DMS153 treated with DMSO at 0.1 percent for 48 hours (cell line): ENCODE data around the gene DLK1.

ENCODE experiments used
- DNase-seq: peaks from one replicate; lab custom pipeline; 2025; ENCODE audit not compliant: unreplicated experiment; lab: John Stamatoyannopoulos, UW

Gene DLK1

GRCh38 chr14:100726550-100727085 lies at the start of gene DLK1:
DLK1 (plus strand) TSS chr14:100726892; CDS start chr14:100727069, 177 bp downstream.
- no peak for DNase-seq

GRCh38 chr14:100677152-100677551 lies 49.5 kb upstream of the DLK1 start:
- DNase-seq, result no peak

DNA sequence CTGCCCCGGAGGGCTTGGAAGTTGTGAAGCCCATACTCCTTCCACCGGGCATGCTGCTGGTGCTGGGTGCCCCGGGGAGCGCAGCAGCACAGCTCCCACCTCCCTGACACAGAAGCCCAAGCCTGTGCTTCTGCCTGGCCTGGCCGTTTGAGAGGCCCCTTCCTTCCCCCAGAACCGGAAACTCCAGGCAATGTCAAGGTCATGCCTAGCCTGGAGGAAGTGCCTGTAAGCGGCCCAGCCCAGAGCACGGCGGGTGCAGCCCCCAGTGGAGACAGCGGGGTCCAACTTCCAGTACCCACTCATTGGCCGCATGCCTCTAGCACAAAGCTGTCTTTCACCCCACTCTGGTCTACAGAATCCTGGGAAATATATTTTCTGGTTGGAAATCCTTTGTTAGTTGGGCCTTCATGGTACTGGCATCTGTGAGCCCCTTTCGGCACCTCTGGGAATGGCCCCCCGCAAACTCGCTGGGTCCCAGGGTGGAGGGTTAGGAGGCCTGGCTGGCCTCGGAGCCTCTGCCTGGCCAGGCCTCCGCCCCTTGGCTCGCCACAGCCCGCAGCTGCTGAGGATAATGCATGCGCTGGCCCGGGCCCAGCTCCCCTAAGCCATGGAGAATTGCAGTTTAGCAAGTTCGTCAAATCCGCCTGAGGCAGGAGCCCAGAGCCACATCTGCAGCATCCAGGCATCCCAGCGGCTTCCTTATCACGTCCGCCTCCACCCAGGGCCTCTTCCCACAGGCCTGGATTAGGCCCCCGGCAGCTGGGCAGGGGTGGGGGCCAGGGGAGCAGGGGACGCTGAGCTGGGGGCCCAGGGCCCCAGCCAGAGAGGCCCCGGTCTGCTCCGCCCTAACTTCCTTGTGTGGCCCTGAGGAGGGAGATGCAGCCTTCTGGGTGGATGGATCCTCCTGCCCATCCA lies 48.9 kb upstream of the DLK1 start:
- no peak for DNase-seq

- no peak for DNase-seq
Measured at GRCh38 chr14:100678469-100678828, 48.2 kb upstream of the DLK1 start.

- no peak for DNase-seq
Measured at GRCh38 chr14:100679153-100679552, 47.5 kb upstream of the DLK1 start.

DNA sequence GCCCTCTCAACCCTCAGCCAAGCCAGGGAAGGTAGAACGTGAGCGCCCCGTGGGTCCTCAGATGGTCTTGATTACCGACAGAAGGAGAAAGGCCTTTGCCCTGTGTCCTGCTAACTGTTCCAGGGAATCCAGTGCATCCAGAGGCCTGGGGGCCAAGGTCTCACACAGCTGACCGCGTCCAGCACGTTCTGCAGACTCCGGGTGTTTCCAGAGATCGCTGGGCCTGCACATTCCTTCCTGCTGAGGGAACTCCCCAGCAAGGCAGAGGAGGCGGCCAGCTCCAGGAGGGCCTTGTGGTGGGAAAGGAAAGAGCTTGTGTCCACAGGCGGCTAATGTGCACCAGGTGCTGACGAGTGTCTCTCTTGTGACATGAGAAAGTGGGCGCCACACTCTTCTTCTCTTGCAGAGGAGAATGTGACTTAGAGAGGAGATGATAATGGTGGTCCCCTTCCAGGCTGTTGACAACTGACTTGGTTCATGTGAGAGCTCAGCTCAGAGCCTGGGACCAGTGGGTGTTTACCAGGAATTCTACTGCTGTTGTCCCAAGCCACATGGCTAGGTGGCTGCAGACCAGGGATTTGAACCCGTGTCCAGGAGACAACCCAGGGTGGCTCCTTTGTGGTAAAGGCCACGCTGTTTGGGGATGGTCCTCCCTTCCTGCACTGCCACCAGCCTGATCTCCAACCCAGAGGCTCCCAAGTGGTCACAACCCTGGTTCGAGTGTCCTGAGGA lies 46.8 kb upstream of the DLK1 start:
- DNase-seq, result no peak

GRCh38 chr14:100680439-100681051 lies 46.1 kb upstream of the DLK1 start:
- DNase-seq, result no peak

- no peak for DNase-seq
Measured at GRCh38 chr14:100681111-100681510, 45.6 kb upstream of the DLK1 start.

GRCh38 chr14:100682749-100683148 lies 43.9 kb upstream of the DLK1 start:
- DNase-seq, result no peak

DNA sequence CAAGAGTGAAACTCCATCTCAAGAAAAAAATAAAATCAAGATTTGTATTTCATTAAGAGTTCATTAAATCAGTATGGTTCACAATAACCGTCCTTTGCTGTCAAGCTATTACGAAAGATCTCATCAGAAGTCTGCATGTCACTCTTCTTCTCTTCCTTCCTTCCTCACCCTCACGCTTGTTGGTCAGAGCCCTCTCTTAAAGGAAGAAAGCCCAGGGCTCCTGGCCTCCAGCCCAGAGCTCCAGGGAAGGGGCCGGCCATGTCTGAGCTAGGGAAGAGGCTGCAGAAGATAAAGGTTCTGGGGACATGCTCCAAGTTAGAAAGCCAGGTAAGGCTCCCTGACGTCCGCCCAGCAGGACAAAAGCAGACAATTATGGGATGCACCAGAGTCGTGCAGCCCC lies 43.1 kb upstream of the DLK1 start:
- no peak for DNase-seq

DNA sequence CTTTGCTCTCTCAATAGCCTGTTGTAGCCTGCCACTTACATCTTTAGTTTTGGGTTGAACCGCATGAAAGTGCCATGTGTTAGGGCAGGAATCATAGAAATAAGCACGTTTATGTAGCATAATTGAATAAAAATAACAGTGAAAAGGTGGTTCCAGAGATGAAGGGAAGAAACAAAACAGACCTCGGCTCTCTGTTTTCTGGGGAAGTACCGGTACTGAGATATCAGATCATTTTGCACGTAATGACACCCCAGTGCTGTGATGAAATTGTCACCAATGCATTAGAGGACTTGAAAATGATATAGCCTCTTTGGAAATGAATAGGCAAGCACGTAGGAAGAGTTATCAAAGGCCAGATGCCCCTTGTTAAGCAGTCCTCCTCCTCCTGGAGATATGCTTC lies 42.5 kb upstream of the DLK1 start:
- DNase-seq, result no peak

GRCh38 chr14:100684961-100685360 lies 41.7 kb upstream of the DLK1 start:
- no peak for DNase-seq

DNA sequence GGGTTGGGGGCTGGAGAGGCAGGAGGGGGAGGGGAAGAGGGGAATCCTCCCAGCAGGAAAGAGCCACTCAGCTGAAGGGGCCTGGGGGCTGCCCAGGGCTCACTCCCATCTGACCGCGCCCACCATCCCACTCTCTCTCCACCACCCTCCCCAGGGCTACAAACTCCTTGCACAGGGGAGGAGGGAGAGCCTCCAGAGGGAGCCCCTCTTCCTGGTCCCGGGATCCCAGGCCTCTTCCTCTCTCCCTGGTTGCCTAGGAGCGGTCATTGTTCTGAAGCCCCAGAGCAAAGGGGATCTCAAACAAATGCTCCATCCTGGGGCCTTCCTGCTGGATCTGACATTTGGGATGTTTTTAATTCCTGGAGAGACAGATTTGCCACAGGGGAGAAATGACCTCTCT lies 39.8 kb upstream of the DLK1 start:
- DNase-seq, result no peak

DNA sequence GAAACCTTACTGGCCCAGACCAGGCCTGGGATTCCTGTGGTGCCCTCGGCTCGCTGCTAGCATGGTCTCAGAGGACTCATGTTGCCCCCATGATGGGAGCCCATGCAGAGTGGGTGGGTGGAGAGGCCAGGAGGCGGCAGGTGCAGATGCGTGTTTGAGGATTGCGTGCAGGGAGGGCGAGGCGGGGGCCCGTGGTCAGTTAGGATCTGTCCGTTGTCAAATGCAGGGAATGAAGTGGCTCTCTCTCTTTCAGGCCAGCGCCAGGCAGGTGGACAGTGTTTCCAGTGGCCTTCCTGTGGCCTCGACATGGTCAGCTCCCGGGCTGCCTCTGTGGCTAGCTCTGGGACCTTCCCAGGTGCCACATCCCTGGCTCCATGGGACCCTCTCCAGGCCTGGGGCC lies 39.3 kb upstream of the DLK1 start:
- no peak for DNase-seq

GRCh38 chr14:100688051-100688450 lies 38.6 kb upstream of the DLK1 start:
- no peak for DNase-seq

DNA sequence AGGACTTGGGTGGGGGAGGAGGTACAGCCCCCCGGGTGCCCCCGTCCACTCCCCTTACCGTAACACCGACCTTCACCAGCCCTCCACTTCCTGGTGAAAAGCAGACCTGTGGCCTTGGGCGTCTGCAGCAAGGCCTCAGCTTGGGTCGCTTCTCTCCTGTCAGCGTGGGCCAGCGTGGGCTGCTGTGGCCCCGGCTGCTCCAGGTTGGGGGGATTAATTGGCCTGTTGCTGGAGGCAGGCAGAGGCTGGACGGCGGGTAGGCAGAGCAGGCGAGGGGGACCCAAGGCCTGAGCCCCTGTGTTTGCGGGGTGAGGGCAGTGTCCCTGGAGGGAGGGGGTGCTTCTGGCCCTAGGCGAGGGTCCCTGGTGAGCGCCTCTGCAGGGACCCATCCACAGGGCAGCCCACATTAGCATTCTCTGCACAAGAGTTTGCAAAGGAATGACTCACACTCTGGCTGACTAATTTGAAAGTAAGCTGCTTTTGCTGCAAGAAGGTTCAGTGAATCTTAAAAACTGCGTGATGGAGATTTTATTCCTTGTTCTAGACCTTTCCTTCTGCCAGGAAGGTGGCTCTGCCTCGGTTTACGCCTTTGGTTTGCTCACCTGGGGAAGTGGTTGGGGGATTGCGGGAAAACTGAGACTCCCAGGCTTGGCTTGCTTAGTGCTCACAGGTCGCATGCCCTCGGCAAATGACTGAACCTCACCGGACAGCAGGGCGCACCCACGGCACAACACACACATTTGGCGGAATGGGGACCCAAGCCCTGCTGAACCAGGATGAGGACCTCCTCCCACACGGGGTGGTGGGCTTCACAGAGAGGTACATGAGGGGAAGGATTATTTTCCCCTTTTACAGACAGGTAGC lies 37.9 kb upstream of the DLK1 start:
- DNase-seq, result no peak

- DNase-seq, result no peak
Measured at GRCh38 chr14:100690672-100691071, 36.0 kb upstream of the DLK1 start.

DNA sequence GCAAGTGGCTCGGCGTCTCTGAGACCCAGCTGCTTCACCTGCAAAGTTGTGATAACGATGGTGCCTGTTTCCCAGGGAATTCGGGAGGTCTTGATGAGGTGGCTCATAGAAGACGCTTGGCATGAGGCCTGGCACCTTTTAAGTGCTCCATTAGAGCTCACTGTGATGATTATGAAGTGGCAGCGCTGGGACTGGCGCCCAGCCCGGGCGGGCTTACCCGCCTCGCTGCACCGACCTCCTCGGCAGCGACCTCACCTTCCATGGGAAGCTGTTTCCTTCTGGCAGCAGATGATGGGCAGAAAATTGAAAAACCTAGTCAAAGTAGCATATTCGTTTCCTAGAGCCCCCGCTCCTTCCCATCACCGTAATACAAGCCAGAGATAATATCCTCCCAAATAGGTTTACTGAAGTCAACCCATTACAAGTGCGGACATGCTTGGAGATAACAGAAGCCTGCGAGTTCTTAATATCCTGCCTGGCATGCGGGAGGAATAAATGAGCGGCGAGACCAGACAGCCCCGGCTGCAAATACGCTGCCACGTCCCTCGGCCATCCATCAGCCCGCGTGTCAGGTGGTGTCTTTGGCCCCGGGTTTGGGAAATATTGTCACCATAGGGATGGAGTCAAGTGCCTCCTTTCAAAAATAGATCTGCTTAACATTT lies 35.2 kb upstream of the DLK1 start:
- no peak for DNase-seq

- no peak for DNase-seq
Measured at GRCh38 chr14:100692256-100692655, 34.4 kb upstream of the DLK1 start.

DNA sequence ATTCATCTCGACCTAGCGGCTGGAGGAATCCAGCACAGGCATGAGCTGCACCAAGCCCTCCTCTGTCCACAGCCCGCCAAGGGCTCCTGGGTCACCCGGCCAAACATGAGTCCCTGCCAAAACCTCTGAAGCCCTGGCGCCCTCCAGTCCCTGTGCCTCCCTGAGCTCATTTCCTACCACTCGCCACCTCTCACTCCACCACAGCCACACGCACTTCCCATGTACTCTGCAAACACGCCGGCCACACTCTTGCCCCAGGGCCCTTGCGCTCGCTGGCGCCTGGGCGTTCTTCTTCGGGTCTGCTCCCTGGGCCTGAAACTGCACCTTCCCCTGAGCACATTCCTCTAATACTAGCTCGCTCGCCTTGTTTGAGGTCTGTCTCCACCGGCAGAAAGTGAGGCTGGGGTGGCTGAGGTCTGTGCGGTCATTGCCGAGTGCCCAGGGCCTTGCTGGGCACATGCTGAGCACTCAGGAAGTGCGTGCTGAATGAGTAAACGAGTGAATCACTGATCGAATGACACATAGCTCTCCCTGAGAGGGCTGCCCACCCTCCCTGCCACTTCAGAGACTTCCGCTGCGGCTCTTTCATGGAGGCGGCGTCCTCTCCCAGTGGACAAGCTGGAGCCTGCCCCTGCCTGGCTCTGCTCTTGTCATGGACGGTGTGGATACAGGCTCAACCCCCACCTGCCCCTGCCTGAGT lies 33.7 kb upstream of the DLK1 start:
- DNase-seq, result peak; percentile 37
